ENCODE data around the gene HMOX2.
A peak's percentile ranks its signal among the peaks of the same experiment; 100 is the strongest.

Gene HMOX2

DNA sequence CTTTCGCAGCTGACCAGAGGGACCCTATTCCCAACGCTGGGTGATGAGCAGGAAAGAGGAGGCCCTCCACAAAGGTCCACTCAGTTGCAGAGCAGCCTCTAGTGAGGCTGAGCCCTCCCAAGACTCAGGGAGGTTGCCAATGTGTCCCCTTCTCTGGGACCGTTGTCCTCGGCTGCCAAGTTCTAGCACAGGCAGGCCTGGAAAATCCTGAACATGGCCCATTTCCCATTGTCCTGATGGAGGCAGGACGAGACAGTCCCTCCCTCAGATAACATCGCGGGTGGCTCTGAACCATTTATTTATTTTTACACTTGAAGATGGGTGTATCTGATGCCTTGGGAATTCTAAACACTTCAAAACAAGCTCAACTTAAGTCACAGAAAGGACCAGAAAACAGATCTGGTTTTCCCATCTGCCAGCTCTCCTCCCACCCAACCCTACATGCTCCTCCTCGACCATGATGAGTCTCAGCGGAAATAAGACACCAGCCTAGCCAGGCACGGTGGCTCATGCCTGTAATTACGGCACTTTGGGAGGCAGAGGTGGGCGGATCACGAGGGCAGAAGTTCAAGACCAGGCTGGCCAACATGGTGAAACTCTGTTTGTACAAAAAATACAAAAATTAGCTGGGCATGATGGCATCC lies 49.6 kb downstream of the HMOX2 start:
- DNase-seq, result no peak

DNA sequence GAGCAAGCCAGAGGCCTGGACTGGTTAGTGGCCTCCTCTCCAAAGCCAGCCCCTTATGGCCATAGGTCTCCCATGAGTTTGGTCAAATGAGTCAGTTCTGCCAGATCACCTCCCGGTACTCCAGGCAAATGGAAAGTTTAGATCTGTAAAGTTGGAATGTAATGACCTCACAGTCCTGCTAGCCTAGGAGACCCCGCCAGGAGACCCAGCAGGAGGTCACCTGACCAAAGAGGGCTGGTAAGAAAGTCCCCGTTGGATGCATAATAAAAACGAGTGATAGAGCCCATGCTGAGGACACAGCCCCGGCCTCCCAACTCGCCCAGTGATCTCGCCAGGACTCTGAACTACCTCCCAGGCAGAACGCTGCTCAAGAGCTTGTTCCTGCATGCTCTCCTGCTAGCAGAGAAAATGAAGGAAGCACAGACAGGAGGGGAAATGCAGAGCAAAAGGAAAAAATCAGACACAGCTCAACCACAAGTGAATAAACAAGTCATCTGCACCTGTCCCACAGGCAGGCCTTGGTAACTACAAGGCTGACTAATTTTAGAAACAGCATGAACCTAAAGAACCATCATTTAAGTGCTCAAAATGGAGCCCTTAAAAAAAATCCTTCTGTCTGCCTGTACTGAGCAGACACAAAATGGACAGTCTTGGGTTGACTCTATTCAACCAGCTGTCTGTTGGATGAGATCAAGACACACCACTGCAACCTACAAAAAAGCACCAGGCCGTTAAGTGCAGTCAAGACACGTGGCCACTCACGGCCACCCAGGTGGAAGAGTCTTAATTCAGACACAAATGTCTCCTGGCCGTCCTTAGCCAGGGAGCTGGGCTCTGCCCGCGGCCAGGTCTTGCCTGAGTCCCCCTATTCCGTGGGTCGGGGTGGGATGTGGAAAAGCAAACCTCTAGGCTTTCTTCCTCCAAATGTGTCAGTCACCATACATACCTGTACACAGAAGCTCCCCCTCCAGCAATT lies 53.2 kb downstream of the HMOX2 start:
- DNase-seq, result no peak

DNA sequence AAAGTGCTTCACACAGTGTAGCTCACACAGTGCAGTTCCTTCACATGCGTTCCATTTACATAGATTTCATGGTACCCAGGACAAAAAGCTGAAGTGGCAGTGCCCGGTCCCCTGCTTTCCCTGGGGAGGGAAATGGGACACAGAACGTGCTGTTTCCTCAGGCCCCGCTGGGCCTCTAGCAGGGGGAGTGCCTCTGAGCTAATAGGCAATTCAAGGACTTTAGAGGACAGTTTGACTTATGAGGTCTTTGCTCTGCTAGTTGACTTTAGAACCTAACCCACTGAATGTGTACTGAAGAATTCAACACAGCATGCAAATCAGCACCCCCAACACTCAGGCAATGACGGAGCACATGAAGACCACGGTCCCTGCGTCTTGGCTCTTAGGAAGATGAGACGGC lies 55.6 kb downstream of the HMOX2 start:
- no peak for DNase-seq

DNA sequence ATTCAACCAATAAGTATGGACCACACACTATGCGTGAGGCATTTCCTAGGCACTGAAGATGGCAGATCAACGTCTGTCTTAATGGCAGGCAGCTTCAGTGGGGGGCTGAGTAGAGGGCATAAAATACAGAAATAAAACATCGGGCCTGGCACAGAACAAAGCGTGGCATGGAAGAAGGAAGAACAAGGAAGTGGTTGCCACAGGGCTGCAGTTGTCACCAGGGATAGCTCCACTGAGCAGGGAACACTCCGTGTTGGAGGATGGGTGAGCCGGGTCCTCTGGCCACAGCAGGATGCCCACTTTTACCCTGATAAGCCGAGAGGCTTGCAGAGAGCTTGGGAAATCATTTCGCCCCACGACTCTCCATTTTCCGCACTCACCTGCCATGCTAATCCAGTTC lies 56.0 kb downstream of the HMOX2 start:
- no peak for DNase-seq

DNA sequence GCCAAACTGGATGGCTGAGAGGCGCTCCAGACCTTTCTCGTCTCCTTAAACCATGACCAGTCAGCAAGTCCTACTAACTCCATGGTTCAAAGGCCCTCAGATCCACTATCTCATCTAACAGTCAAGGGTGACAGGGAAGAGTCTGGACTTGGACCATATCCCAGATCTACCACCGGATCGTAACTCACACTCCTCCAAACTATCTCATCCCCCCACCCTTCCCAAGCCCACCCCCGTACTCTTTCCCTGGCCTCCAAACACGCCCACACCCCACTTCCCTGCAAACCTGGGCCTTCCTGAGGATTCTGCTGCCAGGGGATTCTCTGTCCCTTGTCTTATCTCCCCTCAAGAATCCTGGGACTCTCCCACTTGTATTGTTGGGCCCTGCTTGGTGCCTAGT lies 57.3 kb downstream of the HMOX2 start:
- DNase-seq, result no peak

DNA sequence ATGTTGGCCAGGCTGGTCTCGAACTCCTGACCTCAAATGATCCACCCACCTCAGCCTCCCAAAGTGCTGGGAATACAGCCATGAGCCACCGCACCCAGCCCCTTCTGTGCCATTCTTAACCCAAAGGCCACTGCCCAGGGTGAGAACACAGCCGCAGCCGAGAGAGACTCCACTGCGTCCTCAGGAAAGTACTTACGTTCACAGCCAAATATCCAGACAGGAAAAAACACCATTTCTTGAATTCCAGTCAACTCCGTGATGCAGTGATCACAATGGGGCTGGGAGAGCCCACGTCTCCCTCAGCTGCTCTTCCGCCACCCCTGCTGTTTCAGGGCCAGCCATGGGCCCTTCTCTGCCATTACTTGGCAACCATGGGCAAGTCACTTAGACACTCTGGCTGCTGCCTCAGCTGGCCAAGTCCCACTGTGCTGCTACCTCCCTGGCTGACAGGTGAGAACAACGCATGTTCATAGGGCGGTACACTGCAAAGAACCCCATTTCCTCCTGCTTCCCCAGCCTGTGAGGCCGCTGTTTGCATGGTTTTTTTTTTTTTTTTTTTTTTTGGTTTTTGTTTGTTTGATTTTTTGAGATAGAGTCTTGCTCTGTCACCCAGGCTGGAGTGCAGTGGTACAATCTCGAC lies 58.1 kb downstream of the HMOX2 start:
- DNase-seq, result peak in 1 of 4 experiments; percentile 25

DNA sequence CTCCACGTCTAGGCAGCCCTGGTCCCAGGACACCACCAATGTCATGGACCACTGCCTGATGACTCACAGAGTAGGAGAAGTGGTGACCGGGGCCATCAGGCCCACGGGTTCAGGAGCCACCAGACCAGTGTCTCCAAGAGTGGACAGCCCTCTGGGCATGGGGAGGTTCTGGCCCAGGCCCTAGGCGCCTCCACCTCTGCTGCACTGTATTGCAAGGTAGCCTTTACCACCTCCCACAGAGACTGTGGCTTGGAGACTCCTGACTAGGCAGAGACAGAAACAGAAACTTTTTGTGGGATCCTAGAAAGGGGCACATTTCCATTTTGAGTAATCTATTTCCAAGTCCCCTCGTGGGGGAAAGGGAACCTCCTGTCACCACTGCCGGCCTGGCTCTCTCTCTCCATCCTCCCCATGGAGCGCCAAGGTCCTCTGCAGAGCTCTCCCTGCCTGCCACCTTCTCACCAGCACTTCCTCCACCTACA lies 59.5 kb downstream of the HMOX2 start:
- no peak for DNase-seq

DNA sequence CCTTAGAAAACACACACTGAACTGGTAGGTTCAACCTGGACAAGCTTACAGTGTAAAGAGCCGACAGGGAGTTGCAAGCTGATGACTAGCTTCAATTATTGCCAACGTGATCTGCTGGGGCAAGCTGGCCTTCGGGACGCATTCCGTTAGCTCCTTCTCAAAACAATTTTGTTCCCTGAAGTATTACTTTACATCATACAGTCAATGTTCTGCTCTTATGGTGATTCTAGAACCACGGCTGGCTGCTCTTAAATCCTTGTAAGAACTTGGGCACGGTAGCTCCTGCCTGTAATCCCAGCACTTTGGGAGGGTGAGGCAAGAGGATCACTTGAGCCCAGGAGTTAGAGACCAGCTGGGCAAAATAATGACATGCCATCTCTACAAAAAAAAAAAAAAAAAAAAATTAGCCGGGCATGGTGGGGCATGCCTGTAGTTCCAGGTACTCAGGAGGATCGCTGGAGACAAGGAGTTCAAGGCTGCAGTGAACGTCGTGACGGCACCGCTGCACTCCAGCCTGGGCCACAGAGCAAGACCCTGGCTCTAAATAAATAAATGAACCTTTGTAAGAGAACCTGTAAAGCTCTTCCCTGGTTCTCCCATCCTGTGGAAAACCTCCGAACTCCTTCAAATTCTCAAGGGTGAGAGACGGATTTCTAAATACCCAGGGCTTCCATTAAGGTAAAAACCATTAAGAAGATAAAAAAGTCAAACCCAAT lies 60.4 kb downstream of the HMOX2 start:
- DNase-seq, result no peak

DNA sequence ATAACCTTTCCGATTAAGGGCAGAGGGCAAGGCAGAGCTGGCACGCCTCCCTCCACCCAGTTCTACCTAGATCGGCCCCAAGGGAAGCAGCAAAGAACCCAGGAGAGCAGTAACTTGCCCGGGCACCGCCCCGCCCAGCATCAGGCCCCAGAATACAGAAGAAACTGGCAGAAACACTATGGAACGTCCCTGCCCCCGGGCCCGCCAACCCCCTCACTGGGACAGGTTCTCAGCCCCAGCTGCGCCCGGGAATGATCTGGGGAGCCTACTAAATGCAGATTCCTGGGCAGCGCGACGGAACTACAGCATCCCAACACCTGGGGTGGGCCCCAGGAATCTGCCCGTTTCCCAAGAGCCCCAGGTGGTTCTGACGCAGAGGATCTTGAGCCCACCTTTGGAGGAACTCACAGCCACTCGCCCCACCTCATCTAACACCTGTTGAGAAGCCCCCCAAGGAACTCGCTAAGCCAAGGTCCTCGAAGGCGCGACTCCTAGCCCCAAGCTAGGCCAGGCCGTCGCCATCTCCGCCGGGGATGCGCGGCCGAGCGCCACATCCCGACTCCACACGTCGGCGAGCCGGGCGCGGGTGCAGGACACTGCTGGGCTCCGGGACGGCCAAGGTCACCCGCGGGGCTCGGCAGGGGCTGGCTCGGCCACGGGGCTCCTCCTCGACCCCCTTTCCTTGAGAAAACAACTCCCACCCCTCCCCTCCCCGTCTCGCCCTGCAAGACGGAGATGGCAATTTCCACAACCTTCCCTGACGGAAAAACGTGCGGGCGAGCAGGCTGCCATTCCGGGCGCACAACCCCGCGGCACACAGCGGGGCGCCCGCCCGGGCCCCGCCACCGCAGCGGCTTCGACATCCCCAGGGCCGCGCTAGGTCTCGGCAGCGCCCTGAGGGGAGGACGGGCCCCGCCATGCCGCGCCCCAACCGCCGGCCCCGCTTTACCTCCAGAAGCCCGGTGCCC lies 61.5 kb downstream of the HMOX2 start:
- DNase-seq, result peak in 1 of 4 experiments; percentile 42

DNA sequence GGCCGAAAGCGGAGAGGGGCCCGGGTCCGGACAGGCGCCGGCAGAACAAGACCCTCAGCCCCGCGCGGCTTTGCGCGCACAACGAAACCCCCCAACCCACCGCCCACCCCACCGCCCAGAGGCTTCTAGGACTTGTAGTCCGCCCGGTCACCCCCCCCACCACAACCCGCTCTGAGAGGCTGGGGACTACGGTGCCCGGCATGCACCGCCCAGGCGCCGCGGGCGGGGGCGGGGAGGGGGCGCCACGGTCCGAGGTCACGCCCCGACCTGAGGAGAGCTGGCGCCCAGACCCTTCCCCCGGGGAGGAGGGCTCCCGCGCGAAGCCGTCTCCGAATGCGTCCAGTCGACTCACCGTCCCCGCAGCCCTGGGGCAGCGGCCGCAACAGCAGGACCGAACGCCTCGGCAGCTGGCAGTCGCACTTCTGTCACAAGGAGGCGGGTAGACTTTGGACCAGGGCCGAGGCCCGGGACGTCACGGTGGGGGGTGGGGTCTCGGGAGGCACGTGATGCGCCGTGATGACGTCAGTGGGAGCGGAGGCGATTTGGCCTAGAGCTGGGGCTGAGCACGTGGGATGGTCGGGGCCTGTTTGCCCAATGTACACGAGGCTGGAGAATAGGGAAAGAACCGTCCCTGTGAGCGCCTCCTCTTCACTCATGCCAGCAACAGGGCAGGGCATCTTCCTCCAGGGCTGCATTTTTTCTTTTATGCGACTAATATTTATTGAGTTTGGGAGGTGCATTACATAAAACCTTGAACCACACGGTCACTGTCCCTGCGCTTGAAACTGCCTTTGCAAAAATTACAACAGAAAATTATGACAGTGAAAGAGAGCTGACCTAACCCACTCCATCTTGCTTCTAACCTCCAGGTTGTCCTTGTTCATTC lies 62.4 kb downstream of the HMOX2 start, which contains the start of gene CDIP1:
CDIP1 (minus strand) TSS at position 424 of the 886 bp plus-strand sequence. CDS start 24,643 bp downstream, outside the sequence.
- DNase-seq, result peak; percentile 81 to 90 (median 88)

DNA sequence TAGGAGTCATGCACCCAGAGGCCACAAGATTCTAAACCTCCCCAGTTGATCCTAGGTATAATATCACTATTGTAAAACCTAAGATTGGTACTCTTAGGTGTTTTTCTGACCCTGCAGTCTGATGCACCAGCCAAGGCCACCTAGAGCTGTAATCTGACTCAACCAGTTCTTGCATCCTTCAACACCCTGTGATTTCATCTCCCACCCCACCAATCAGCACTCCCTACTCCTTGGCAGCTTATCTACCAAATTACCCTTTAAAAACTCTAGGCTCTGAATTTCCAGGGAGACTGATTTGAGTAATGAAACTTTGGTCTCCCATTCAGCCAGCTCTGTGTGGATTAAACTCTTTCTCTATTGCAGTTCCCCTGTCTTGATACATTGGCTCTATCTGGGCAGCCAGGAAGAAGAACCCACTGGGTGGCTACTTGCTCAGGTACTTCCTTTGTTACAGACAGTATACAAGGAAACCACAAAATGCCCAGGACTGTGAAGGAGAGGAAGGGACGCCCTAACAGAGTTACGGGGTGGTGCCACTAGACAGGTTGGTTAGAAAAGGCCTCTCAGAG lies 63.6 kb downstream of the HMOX2 start:
- DNase-seq, result no peak

DNA sequence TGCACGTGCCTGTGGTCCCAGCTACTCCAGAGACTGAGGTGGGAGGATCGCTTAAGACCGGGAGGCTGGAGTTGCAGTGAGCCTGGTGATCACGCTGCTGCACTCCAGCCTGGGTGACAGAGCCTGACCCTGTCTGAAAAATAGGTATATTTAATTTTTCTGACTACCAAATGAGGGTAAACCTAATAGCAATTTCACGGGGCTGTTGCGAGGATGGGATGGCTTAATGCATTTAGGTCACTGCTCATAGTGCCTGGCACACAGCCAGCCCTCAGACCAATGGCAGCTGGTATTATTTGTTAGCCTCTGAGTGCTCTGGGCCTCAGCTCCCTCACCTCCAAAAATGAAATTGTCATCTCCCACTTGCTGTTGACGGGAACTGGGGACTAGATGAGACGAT lies 68.3 kb downstream of the HMOX2 start:
- no peak for DNase-seq

DNA sequence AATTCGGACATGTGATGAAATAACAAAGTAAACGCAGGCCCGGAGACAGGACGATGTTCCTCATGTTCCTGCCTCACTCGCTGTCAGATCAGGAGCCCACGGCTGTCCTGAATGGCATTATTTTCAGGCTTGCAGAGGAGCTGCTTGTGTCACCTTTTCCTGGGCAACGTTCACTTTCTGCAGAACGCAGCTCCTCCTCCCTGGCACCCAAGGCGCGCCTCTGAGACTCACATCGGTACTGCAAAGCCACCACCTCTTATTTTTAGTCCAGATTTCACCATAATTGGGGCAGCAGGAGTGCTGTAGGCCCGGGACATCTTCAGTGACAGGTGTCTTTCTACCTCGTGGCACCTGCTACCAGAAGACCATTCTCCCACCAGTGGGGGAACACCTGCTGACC lies 71.9 kb downstream of the HMOX2 start:
- DNase-seq, result no peak

DNA sequence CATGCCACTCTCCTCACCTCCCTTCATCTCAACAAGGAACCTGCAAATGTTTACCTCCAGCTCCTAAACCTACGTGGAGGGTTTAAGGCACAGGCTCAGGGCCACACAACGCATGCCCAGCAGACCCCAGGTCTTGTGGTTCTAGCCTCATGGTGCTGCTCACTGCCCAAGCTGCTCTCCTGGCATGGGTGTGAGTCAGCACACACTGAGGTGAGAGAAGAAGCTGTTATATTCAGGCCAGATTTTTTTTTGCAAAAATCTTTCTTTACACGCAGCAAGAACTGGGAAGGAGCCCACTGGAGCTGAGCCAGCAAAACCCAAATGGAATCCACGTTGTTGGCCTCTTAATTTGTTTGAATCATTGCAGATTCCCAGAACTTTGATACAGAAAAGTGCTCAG lies 74.4 kb downstream of the HMOX2 start:
- DNase-seq, result no peak

DNA sequence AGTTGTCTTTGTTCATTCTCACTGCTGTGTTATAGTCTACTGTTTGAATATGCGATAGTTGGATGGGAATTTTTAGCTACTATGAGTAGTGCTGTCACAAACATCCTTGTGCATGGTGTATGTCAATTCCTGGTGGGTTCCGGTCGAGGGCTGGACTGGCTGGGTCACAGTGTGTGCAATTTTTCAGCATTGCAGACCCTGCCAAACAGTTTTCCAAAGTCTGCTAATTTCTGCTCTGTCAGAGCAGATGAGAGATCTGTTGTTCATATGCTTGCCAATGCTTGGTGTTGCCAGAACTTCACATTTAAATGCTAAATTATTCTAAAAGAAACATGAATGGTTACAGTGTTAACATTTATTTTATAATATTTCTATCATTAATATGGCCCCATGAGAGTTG lies 76.3 kb downstream of the HMOX2 start:
- no peak for DNase-seq

DNA sequence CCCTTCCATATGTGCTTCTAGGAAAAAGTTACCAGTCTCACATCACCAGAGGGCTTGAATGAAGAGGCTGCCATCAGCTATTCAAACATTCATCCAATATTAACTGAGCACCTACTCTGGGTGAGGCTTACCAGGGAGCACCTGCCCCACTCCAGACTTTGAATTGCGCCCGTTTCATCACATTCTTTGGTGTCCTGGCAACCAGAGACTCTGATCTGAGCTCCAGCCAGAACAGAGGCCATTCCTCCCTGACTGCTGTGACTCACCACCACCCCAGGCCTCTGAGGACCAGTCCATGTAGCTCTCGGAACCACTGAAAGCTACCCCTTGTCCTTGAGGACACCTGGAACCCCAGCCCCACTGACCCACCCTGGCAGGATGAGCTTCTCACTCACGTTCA lies 79.9 kb downstream of the HMOX2 start, which contains the start of gene C16orf96:
C16orf96 (plus strand) TSS at position 229 of the 400 bp plus-strand sequence; CDS start at position 379, 150 bp downstream.
- DNase-seq, result no peak

DNA sequence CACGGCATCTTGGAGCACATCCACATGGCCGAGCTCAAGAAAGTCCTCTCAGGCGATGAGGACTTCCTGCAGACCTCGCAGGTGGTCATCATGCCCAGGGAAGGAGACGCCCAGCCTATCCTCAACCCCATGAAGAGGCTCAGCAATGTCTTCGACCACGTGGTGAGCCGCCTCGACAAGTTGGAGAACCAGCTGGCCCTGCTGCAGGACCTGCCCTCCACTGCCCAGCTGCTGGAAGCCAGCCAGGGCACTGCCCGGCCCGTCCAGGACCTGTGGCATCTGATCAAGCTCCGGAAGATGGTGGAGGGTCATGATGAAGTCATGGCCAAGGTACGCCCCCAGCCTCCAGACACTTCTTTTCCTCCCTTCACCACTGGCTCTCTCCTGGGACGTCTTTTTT lies 80.4 kb downstream of the HMOX2 start:
- no peak for DNase-seq

DNA sequence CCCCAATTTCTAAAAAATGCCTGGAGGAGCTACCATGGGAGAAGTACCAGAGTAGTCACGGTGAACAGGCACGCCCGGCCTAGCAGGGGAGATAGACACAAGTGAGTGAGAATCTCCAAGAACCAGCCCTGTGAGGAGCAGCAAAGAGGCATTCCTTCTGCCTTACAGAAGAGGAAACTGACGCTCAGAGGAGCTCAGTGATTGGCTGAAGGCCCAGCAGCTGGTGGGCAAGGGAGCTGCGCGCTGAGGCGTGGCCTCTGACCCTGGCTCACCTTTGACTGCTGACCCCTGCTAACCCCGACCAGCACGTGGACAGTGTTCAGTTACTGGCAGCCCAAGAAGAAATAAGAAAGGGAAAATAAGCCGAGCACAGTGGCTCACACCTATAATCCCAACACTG lies 81.8 kb downstream of the HMOX2 start:
- DNase-seq, result no peak
